LHCN-M2 (cell line): Measurements from ENCODE around the gene C7. TPM values are rescaled to one million over a fixed set of nuclear protein-coding genes. Genes with fewer than 3 reads are reported as not detected.
A peak's percentile ranks its signal among the peaks of the same experiment; 100 is the strongest.
"Not testable (repeated sequence)": the region's sequence is repeated elsewhere in the genome, so short reads cannot be mapped to it uniquely, and the experiment has no call there.

Experiments used
- DNase-seq: peaks from one replicate; pipeline ENCODE4 v3.0.0-alpha.2; 2012; ENCODE audit warnings: low read depth
- total RNA-seq: library from RNA; depleted of rRNA; stranded (reverse); fragments of >200 nt; gene quantifications from 2 replicates; pipeline ENCODE4 v1.2.3, GENCODE V29; 2014; rRNA removed

Gene C7
- total RNA-seq, 1 experiment from 2014 or later = not detected

DNA sequence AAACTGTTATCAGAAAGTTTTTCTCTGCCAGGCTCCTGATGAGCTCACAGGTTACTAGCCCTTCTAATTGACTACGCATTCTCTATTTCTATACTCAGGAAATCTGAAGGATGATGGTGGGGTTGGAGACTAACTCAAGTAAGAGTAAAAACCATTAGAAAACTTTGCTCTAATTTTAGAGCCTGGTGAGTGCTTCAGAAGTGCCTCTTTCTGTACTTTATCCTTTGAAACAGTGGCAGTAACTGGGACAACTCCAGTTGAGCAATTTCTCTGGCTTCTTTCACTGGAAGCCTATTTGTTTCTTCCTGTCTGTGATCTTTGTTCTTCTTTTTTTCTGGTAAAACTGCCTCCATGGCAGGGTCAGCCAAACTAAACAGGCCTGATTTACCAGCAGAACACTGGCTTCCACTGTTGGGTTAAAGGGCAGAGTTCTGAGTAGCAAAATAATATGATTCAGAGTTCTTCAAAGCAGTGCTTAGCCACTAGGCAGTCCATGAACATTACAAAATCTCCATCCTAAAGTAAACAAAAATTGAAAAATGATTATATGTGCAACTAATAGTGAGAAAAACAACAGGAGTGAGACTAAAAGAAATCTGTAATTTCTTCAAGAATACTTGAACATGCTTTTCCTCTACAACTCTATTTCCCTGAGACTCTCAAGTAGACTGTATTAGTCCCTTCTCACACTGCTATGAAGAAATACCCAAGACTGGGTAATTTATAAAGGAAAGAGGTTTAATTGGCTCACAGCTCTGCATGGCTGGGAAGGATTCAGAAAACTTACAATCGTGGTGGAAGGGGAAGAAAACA lies 82.1 kb downstream of the C7 start:
- peak; percentile 66 for DNase-seq

DNA sequence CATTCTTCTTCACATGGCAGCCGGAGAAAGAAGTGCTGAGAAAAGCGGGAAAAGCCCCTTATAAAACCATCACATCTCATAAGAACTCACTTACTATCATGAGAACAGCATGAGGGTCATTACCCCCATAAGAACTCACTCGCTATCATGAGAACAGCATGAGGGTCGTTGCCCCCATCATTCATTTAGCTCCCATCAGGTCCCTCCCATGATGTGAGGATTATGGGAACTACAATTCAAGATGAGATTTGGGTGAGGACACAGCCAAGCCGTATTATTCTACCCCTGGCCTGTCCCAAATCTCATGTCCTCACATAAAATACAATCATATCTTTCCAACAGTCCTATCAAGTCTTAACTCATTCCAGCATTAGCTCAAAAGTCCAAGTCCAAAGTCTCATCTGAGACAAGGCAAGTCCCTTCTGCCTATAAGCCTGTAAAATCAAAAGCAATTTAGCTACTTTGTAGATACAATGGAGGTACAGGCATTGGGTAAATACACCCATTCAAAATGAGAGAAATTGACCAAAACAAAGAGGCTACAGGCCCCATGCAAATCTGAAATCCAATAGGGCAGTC lies 82.8 kb downstream of the C7 start:
- DNase-seq = no peak

- DNase-seq = no peak
Observed at GRCh38 chr5:40995801-40996586, 86.7 kb downstream of the C7 start.

DNA sequence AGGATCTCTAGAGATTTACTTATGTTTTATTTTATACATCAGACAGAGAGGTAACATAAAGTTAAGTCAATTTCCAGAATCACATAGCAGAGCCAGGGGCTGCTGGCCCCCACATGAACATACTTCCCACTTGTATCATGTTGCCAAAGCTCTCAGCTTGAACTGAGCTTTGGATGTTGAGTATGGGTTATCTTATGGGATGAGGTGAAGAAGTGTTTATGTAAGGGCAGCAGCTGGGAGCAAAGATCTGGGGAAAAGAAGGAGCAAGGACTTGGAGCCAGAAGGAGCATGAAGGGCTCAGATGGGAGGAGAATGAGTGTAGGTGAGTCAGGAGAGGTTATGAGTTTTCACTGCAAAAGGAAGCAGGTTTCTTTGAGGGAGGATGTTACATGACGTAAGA lies 89.8 kb downstream of the C7 start:
- DNase-seq = no peak

- no peak for DNase-seq
Observed at GRCh38 chr5:40999966-41000365, 90.7 kb downstream of the C7 start.

- no peak for DNase-seq
Observed at GRCh38 chr5:41003670-41004376, 94.5 kb downstream of the C7 start.

DNA sequence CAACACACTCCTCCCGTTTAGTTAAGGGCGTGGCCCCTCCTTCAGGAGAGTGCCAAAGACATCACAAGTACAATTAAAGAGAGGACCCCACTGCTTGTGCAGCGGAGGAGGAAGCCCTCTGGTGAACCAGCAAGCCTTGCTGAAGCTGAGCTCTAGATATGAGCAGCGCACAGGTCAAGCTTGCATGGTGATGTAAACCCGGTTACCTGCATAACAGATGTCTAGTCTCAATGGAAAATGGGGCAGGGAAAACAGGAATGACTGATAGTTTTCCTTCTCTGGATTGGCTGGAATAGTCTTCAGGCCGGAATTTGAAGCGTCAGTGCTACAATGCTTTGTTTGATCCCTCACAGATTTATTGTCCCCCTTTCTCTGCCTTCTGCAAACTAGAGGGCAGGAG lies 95.6 kb downstream of the C7 start:
- DNase-seq = no peak

DNA sequence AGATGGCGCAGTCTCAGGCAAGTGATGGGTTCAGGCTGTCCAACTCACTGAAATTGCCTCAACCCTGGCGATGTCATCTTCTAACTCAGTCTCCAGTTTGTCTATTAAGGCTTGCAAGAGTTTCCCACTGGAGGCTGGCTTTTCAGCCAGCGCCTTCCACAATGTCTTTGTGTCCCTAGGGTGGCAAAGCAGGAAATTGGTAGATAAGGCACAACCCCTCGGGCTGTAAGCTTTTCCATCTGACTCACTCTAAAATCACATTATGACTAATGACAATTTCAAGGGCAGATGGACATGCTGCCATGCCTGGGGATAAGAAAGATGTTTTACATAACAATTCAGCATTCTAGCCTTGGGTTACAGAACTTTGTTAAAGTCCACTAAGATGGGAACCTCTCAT lies 99.9 kb downstream of the C7 start:
- peak; percentile 59 for DNase-seq

DNA sequence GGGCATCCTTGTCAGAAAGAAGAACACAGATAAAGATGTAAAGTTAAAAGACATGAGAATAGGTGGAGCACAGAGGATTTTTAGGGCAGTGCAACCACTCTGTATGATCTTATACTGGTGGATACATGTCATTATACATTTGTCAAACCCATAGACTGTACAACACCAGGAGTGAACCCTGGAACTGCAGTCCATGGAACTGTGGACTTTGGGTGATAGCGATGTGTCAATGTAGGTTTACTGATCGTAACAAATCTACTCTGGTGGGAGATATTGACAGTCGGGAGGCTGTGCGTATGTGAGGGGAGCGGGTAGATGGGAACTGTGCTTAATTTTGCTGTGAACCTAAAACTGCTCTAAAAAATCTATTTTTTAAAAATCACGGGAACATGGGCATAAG lies 101.3 kb downstream of the C7 start:
- no peak for DNase-seq

GRCh38 chr5:41012318-41012717 lies 103.0 kb downstream of the C7 start:
- DNase-seq = no peak

DNA sequence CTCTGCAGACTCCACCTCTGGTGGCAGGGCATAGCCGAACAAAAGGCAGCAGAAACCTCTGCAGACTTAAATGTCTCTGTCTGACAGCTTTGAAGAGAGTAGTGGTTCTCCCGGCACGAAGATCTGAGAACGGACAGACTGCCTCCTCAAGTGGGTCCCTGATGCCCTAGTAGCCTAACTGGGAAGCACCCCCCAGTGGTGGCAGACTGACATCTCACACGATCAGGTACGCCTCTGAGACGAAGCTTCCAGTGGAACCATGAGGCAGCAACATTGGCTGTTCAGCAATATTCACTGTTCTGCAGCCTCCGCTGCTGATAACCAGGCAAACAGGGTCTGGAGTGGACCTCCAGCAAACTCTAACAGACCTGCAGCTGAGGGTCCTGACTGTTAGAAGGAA lies 113.3 kb downstream of the C7 start:
- DNase-seq = not testable (repeated sequence)

Other genes starting within 250 kb of the C7 start
- gene PTGER4, start 229.6 kb upstream of the C7 start, total RNA-seq = 51.9 and 62.8 TPM in 2 replicates
- 13.7 and 14.6 TPM in 2 replicates for gene TTC33, start 153.5 kb upstream of the C7 start, total RNA-seq
- 75.5 and 78.8 TPM in 2 replicates for gene PRKAA1, start 111.1 kb upstream of the C7 start, total RNA-seq
- 46.6 and 50.4 TPM in 2 replicates for gene RPL37, start 74.3 kb upstream of the C7 start, total RNA-seq
- gene CARD6, start 68.1 kb upstream of the C7 start, total RNA-seq = 3.2 and 4.1 TPM in 2 replicates
- not detected in 2 replicates for gene MROH2B, start 161.8 kb downstream of the C7 start, total RNA-seq